ENCODE data around the gene IDH1.
"Not testable (repeated sequence)": the region's sequence is repeated elsewhere in the genome, so short reads cannot be mapped to it uniquely, and the experiment has no call there.

The IDH1 gene

GRCh38 chr2:208227581-208228232 is 27.2 kb downstream of the IDH1 start:
- Histone ChIP-seq H3K4me2 (ENCODE audit: low read length) (no peak overlapping the region), H3F3A (ENCODE audit: control insufficient read depth, insufficient read depth) (no peaks in the 10 kb centered on the region), H3K27ac (ENCODE audit: low read depth, low read length) (no peak overlapping the region), H3K4me3 (ENCODE audit: low read length) (no peak overlapping the region), H3K36me3 (ENCODE audit: control insufficient read depth, low read length) (no peaks in the 10 kb centered on the region), H3K9me3 (ENCODE audit: control insufficient read depth, insufficient read depth, low read length) (peaks cover 6% of the 10 kb centered on the region; the same call in 1 of the 2 replicates), H3K79me2 (ENCODE audit: control insufficient read depth, low read length) (no peaks in the 10 kb centered on the region), H3K9me2 (replicated peaks; ENCODE audit: control insufficient read depth, low read length) (no peaks in the 10 kb centered on the region), H4K20me1 (ENCODE audit: control insufficient read depth, insufficient read depth, low read depth, low read length) (no peaks in the 10 kb centered on the region), H3K27me3 (ENCODE audit: control insufficient read depth, low read length) (no peaks in the 10 kb centered on the region), H3K4me1 (ENCODE audit: control insufficient read depth, low read length) (no peaks in the 10 kb centered on the region)
- TF ChIP-seq, protein P1, sequence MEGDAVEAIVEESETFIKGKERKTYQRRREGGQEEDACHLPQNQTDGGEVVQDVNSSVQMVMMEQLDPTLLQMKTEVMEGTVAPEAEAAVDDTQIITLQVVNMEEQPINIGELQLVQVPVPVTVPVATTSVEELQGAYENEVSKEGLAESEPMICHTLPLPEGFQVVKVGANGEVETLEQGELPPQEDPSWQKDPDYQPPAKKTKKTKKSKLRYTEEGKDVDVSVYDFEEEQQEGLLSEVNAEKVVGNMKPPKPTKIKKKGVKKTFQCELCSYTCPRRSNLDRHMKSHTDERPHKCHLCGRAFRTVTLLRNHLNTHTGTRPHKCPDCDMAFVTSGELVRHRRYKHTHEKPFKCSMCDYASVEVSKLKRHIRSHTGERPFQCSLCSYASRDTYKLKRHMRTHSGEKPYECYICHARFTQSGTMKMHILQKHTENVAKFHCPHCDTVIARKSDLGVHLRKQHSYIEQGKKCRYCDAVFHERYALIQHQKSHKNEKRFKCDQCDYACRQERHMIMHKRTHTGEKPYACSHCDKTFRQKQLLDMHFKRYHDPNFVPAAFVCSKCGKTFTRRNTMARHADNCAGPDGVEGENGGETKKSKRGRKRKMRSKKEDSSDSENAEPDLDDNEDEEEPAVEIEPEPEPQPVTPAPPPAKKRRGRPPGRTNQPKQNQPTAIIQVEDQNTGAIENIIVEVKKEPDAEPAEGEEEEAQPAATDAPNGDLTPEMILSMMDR (IDR thresholded peaks at IDR 0.05; ENCODE audit: low read depth, low read length, poor library complexity, severe bottlenecking) = no peak
- TF ChIP-seq EZH2phosphoT487 (IDR thresholded peaks at IDR 0.05; ENCODE audit: borderline replicate concordance, low read length) = no peak

GRCh38 chr2:208224802-208225201 is 30.1 kb downstream of the IDH1 start:
- Histone ChIP-seq H4K20me1 (ENCODE audit: control insufficient read depth, insufficient read depth, low read depth, low read length) (no peaks in the 10 kb centered on the region), H3K9me2 (replicated peaks; ENCODE audit: control insufficient read depth, low read length) (no peaks in the 10 kb centered on the region), H3K9me3 (ENCODE audit: control insufficient read depth, insufficient read depth, low read length) (peaks cover 3% of the 10 kb centered on the region; the same call in 1 of the 2 replicates), H3K27me3 (ENCODE audit: control insufficient read depth, low read length) (no peaks in the 10 kb centered on the region), H3K27ac (ENCODE audit: low read depth, low read length) (no peak overlapping the region), H3K36me3 (ENCODE audit: control insufficient read depth, low read length) (no peaks in the 10 kb centered on the region), H3K4me1 (ENCODE audit: control insufficient read depth, low read length) (no peaks in the 10 kb centered on the region), H3K79me2 (ENCODE audit: control insufficient read depth, low read length) (no peaks in the 10 kb centered on the region), H3K4me3 (ENCODE audit: low read length) (no peak overlapping the region), H3K4me2 (ENCODE audit: low read length) (no peak overlapping the region), H3F3A (ENCODE audit: control insufficient read depth, insufficient read depth) (no peaks in the 10 kb centered on the region)
- TF ChIP-seq, protein P1 (IDR thresholded peaks at IDR 0.05; ENCODE audit: low read depth, low read length, poor library complexity, severe bottlenecking) = no peak

DNA sequence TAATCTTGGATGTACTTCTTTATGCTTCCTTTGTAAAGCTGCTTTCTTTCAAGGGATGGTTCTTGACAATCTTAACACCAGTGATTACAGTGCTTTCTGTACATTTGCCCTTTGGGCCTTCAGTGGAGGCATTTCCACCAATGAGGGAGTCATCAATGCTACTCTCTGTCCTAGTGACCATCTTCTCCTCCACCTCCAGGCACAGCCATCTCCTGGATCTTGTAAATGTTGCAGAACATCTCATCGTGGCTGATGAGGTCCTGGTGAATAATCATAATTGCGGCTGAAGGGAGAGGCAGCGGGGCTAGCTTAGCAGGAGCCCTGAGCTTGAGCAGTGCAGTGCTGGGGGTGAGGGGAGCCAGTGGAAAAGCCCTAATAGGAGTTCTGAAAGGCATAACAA is 32.5 kb downstream of the IDH1 start:
- no peak overlapping the region for H3K4me3 ChIP-seq (ENCODE audit: low read length)
- H3K27me3 ChIP-seq (ENCODE audit: control insufficient read depth, low read length) = no peaks in the 10 kb centered on the region
- H4K20me1 ChIP-seq (ENCODE audit: control insufficient read depth, insufficient read depth, low read depth, low read length) = no peaks in the 10 kb centered on the region
- no peaks in the 10 kb centered on the region for H3K4me1 ChIP-seq (ENCODE audit: control insufficient read depth, low read length)
- no peaks in the 10 kb centered on the region for H3K36me3 ChIP-seq (ENCODE audit: control insufficient read depth, low read length)
- no peak overlapping the region for H3K4me2 ChIP-seq (ENCODE audit: low read length)
- no peaks in the 10 kb centered on the region for H3K9me2 ChIP-seq (replicated peaks; ENCODE audit: control insufficient read depth, low read length)
- TF ChIP-seq EZH2phosphoT487 (IDR thresholded peaks at IDR 0.05; ENCODE audit: borderline replicate concordance, low read length) = no peak
- TF ChIP-seq, protein P1 (IDR thresholded peaks at IDR 0.05; ENCODE audit: low read depth, low read length, poor library complexity, severe bottlenecking) = no peak
- H3K27ac ChIP-seq (ENCODE audit: low read depth, low read length) = no peak overlapping the region
- no peaks in the 10 kb centered on the region; the same call in 1 of the 2 replicates for H3K9me3 ChIP-seq (ENCODE audit: control insufficient read depth, insufficient read depth, low read length)
- H3F3A ChIP-seq (ENCODE audit: control insufficient read depth, insufficient read depth) = no peaks in the 10 kb centered on the region
- H3K79me2 ChIP-seq (ENCODE audit: control insufficient read depth, low read length) = no peaks in the 10 kb centered on the region

DNA sequence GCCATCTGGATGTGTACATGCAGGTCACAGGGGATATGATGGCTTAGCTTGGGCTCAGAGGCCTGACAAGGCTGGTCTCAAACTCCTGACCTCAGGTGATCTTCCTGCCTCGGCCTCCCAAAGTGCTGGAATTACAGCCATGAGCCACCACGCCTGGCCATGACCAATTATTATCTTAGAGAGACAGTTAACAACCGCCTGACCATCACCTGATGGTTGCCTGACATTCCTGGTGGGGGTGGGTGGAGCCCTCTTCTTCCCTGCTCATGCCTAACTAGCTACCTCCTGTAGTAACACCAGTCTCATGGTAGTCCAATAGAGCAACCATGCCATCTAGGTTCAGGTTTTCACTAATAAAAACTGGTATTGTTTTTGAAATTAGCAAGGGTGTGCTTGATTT is 33.0 kb downstream of the IDH1 start:
- H3K27ac ChIP-seq (ENCODE audit: low read depth, low read length); H3K27me3 ChIP-seq (ENCODE audit: control insufficient read depth, low read length); H3K9me2 ChIP-seq (replicated peaks; ENCODE audit: control insufficient read depth, low read length); H3K4me3 ChIP-seq (ENCODE audit: low read length); H3K36me3 ChIP-seq (ENCODE audit: control insufficient read depth, low read length); H3K79me2 ChIP-seq (ENCODE audit: control insufficient read depth, low read length); H4K20me1 ChIP-seq (ENCODE audit: control insufficient read depth, insufficient read depth, low read depth, low read length); H3K4me2 ChIP-seq (ENCODE audit: low read length); H3K4me1 ChIP-seq (ENCODE audit: control insufficient read depth, low read length); H3F3A ChIP-seq (ENCODE audit: control insufficient read depth, insufficient read depth); H3K9me3 ChIP-seq (ENCODE audit: control insufficient read depth, insufficient read depth, low read length): not testable (repeated sequence)
